ENCODE data around the gene PEA15.

Gene PEA15

DNA sequence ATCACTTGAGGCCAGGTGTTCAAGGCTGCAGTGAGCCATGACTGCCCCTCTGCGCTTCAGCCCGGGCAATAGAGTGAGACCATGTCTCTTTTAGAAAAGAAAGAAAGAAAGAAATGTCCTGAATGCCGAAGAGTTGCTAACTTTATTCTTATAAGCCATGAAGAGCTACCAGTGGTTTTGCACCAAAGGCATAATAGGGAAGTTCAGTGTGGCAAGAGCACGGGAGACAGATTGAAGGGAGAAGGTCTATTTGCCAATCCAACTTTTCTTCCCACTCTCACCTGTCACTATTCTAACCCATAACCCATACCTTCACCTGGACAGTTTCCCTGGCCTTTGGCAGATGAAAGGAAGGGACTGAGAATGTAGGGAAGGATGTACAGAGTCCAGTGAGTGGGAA is 4.4 kb upstream of the PEA15 start:
- no peaks in the 10 kb centered on the region for H3K27me3 ChIP-seq (ENCODE audit: control insufficient read depth, insufficient read depth, low read length)
- H3K4me3 ChIP-seq (ENCODE audit: low read depth, low read length) = no peak overlapping the region
- H3K4me1 ChIP-seq (ENCODE audit: control insufficient read depth, insufficient read depth, low read length) = peaks cover 6% of the 10 kb centered on the region
- no peaks in the 10 kb centered on the region for H3K36me3 ChIP-seq (ENCODE audit: control insufficient read depth, insufficient read depth, low read length)
- H3K9ac ChIP-seq (ENCODE audit: low read depth, low read length) = no peak overlapping the region
- H3K9me3 ChIP-seq (ENCODE audit: control insufficient read depth, insufficient read depth, low read length) = no peaks in the 10 kb centered on the region

DNA sequence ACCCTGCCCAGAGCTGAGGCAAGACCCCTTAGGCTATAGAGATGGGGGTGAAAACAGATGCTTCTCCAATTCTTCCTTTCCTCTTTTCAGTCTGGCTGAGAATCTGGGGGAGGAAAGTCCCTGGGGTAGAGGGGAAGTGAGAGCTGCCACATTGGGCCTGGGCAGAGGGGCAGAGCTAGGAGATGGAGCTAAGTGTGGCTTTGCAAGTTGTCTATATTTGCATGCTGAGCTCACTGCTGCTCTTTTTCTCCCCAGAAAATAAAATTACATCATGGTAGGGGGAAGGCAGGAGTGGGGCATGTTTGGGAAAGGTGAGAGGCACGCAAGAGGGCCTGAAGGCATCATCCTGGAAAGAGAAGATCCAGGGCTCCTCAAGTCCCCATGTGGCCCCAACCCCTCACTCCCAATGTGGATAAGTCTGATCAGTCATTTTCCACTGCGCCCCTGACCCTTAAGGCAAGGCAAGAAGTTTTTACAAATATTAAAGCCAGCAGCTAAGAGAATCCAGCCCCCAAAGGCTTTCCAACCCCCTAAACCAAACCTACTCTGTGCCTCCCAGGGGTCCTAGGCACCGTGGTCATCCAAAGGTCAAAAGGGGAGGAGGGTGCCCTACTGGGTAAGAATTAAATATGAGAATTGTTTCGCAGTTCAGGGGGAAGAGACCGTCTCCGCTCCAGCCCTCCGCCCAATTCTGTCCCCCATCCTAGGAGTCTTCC is 500 bp upstream of the PEA15 start:
- no peak overlapping the region for H3K9ac ChIP-seq (ENCODE audit: low read depth, low read length)
- H3K36me3 ChIP-seq (ENCODE audit: control insufficient read depth, insufficient read depth, low read length) = no peaks in the 10 kb centered on the region
- no peaks in the 10 kb centered on the region for H3K9me3 ChIP-seq (ENCODE audit: control insufficient read depth, insufficient read depth, low read length)
- no peaks in the 10 kb centered on the region for H3K27me3 ChIP-seq (ENCODE audit: control insufficient read depth, insufficient read depth, low read length)
- peak overlapping the region; percentile 16 for H3K4me3 ChIP-seq (ENCODE audit: low read depth, low read length)
- peaks cover 27% of the 10 kb centered on the region for H3K4me1 ChIP-seq (ENCODE audit: control insufficient read depth, insufficient read depth, low read length)

GRCh38 chr1:160206036-160206389 is 829 bp downstream of the PEA15 start:
- Histone ChIP-seq H3K36me3 (ENCODE audit: control insufficient read depth, insufficient read depth, low read length) (no peaks in the 10 kb centered on the region), H3K4me1 (ENCODE audit: control insufficient read depth, insufficient read depth, low read length) (peaks cover 39% of the 10 kb centered on the region), H3K9ac (ENCODE audit: low read depth, low read length) (peak overlapping the region; percentile 80), H3K9me3 (ENCODE audit: control insufficient read depth, insufficient read depth, low read length) (no peaks in the 10 kb centered on the region), H3K4me3 (ENCODE audit: low read depth, low read length) (peak overlapping the region; percentile 86), H3K27me3 (ENCODE audit: control insufficient read depth, insufficient read depth, low read length) (no peaks in the 10 kb centered on the region)

DNA sequence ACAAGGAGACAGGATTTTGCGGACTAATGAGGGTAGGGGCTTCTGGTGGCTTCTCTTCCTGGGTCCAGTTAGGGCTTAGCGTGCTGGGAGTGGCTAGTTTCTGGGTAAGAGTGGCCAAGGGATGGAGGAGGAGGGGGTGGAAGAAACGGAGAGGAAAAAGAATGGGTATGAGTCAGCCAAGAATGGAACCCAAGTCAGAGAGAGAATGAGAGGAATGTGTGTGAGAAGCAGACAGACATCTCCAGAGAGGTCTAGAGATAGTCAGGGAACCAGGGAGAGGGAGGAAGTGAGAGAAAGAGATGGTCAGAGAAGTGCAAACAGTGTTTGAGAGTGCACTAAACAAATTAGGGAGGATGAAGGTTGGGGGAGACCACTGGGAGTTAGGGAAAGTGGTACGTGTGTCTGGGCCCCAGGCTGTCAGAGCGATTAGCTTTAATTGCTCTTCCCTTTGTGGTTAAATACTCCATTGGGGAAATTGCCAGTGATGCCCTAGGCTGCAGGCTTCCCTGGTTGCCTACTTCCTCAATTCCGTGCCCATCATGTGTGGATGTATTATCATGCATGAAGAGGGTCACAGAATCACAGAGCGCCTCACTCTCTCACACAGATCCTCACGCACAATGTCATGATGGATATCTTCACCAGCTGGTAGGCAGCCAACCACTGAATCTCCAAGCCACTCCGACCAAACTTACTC is 1.4 kb downstream of the PEA15 start:
- H3K27me3 ChIP-seq (ENCODE audit: control insufficient read depth, insufficient read depth, low read length) = no peaks in the 10 kb centered on the region
- peak overlapping the region; percentile 86 for H3K4me3 ChIP-seq (ENCODE audit: low read depth, low read length)
- no peak overlapping the region for H3K9ac ChIP-seq (ENCODE audit: low read depth, low read length)
- H3K36me3 ChIP-seq (ENCODE audit: control insufficient read depth, insufficient read depth, low read length) = peaks cover 3% of the 10 kb centered on the region
- no peaks in the 10 kb centered on the region for H3K9me3 ChIP-seq (ENCODE audit: control insufficient read depth, insufficient read depth, low read length)
- peaks cover 41% of the 10 kb centered on the region for H3K4me1 ChIP-seq (ENCODE audit: control insufficient read depth, insufficient read depth, low read length)

GRCh38 chr1:160207118-160207650 is 2.0 kb downstream of the PEA15 start:
- peaks cover 5% of the 10 kb centered on the region for H3K36me3 ChIP-seq (ENCODE audit: control insufficient read depth, insufficient read depth, low read length)
- no peak overlapping the region for H3K9ac ChIP-seq (ENCODE audit: low read depth, low read length)
- H3K27me3 ChIP-seq (ENCODE audit: control insufficient read depth, insufficient read depth, low read length) = no peaks in the 10 kb centered on the region
- H3K4me1 ChIP-seq (ENCODE audit: control insufficient read depth, insufficient read depth, low read length) = peaks cover 41% of the 10 kb centered on the region
- no peaks in the 10 kb centered on the region for H3K9me3 ChIP-seq (ENCODE audit: control insufficient read depth, insufficient read depth, low read length)
- H3K4me3 ChIP-seq (ENCODE audit: low read depth, low read length) = peak overlapping the region; percentile 12

DNA sequence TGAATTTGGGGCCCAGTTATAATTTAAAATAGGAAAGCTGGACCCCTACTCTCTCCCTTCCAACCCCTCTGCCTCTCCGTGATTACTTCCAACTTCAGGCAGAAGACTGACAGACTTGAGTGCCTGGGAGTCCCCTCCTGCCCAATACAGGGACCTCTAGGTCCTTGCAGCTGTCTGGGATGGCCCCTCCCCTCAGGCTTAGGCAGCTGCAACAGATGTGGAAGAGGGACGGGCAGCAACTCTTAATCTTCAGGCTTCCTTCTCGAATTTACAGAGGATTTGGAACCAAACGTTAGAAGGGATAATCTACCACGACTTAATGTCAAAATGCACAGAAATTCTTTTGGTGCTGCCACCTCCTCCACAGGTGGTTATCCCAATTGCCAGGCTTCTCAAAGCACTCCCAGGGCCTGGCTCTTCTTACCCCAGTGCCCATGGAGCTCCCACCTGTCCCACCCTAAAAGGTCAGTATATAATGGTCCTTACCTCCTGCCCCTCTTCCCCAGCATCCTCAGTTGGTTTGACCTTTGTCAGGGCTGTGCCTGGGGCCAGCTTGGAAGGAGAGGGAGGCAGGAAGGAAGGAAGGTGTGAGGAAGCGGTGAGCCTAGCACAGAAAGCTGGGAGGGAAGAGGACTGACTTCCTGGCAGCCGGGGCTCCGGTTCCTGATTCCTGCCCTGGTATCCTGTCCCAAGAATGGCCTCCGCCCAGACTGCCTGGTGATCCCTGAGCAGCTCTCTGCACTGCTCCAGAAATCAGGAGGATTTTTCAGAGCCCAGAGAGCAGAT is 2.8 kb downstream of the PEA15 start:
- H3K4me3 ChIP-seq (ENCODE audit: low read depth, low read length) = no peak overlapping the region
- H3K36me3 ChIP-seq (ENCODE audit: control insufficient read depth, insufficient read depth, low read length) = peaks cover 13% of the 10 kb centered on the region
- H3K4me1 ChIP-seq (ENCODE audit: control insufficient read depth, insufficient read depth, low read length) = peaks cover 41% of the 10 kb centered on the region
- H3K9ac ChIP-seq (ENCODE audit: low read depth, low read length) = no peak overlapping the region
- H3K9me3 ChIP-seq (ENCODE audit: control insufficient read depth, insufficient read depth, low read length) = no peaks in the 10 kb centered on the region
- no peaks in the 10 kb centered on the region for H3K27me3 ChIP-seq (ENCODE audit: control insufficient read depth, insufficient read depth, low read length)

GRCh38 chr1:160208557-160209320 is 3.6 kb downstream of the PEA15 start:
- no peaks in the 10 kb centered on the region for H3K27me3 ChIP-seq (ENCODE audit: control insufficient read depth, insufficient read depth, low read length)
- peaks cover 18% of the 10 kb centered on the region for H3K36me3 ChIP-seq (ENCODE audit: control insufficient read depth, insufficient read depth, low read length)
- no peaks in the 10 kb centered on the region for H3K9me3 ChIP-seq (ENCODE audit: control insufficient read depth, insufficient read depth, low read length)
- no peak overlapping the region for H3K4me3 ChIP-seq (ENCODE audit: low read depth, low read length)
- H3K4me1 ChIP-seq (ENCODE audit: control insufficient read depth, insufficient read depth, low read length) = peaks cover 41% of the 10 kb centered on the region
- H3K9ac ChIP-seq (ENCODE audit: low read depth, low read length) = no peak overlapping the region

DNA sequence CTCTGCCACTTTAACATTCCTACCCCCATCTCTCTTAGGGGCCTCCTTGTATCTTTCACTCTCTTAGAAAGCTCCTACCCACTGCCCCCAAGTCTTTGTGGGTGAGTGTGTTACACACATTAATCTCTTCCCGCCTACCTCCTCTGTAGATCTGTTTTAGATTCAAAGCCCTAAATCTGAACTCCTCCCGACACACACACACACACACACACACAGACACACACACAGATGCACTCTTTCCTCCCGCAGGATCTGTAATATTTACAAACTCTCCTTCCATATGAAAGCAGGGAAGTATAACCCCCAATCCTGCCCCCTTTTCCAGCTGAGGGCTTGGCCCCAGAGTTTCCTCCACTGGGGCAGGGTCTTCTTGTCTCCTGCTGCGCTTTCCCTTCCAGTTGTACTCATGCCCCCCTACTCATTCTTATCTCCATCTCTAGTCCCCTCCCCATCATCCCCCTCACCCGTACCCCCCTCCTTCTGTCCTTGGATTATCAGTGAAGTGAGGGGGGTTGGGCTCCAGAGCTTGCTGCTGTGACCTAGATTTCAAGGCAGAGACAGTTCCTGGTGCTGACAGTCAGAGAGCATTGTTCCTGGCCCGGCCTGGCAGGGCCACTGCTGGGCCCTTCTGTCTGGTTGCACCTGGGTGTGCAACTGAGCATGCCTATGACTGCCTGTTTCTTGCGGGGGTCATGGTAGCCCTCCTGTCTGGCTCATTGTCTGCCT is 4.3 kb downstream of the PEA15 start:
- Histone ChIP-seq H3K4me3 (ENCODE audit: low read depth, low read length) (peak overlapping the region; percentile 8), H3K36me3 (ENCODE audit: control insufficient read depth, insufficient read depth, low read length) (peaks cover 22% of the 10 kb centered on the region), H3K9ac (ENCODE audit: low read depth, low read length) (no peak overlapping the region), H3K9me3 (ENCODE audit: control insufficient read depth, insufficient read depth, low read length) (no peaks in the 10 kb centered on the region), H3K4me1 (ENCODE audit: control insufficient read depth, insufficient read depth, low read length) (peaks cover 39% of the 10 kb centered on the region), H3K27me3 (ENCODE audit: control insufficient read depth, insufficient read depth, low read length) (no peaks in the 10 kb centered on the region)

DNA sequence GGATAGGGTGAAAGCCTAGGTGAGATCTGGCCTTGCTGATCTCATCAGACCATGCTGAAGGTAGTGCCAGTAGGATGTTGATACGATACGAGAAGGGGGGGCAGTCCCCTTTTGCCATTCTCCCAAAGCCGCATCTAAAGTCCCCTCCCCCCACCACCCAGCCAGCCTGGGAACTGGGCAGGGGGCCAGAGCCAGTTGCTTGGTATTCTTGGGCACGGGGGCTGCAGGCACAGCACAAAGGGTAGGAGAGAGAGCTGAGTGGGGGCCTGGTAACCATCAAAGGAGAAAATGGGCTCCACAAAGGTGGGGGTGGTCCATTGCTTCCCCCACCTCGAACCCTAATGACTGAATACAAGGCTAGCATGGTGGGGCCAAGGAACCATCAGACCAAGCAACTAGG is 5.4 kb downstream of the PEA15 start:
- H3K9me3 ChIP-seq (ENCODE audit: control insufficient read depth, insufficient read depth, low read length) = no peaks in the 10 kb centered on the region
- H3K4me1 ChIP-seq (ENCODE audit: control insufficient read depth, insufficient read depth, low read length) = peaks cover 35% of the 10 kb centered on the region
- no peaks in the 10 kb centered on the region for H3K27me3 ChIP-seq (ENCODE audit: control insufficient read depth, insufficient read depth, low read length)
- H3K36me3 ChIP-seq (ENCODE audit: control insufficient read depth, insufficient read depth, low read length) = peaks cover 28% of the 10 kb centered on the region
- H3K4me3 ChIP-seq (ENCODE audit: low read depth, low read length) = no peak overlapping the region
- H3K9ac ChIP-seq (ENCODE audit: low read depth, low read length) = no peak overlapping the region

GRCh38 chr1:160211046-160211790 is 6.0 kb downstream of the PEA15 start:
- Histone ChIP-seq H3K4me3 (ENCODE audit: low read depth, low read length) (no peak overlapping the region), H3K36me3 (ENCODE audit: control insufficient read depth, insufficient read depth, low read length) (peaks cover 30% of the 10 kb centered on the region), H3K4me1 (ENCODE audit: control insufficient read depth, insufficient read depth, low read length) (peaks cover 34% of the 10 kb centered on the region), H3K9me3 (ENCODE audit: control insufficient read depth, insufficient read depth, low read length) (no peaks in the 10 kb centered on the region), H3K9ac (ENCODE audit: low read depth, low read length) (no peak overlapping the region), H3K27me3 (ENCODE audit: control insufficient read depth, insufficient read depth, low read length) (no peaks in the 10 kb centered on the region)

Measured in iPS-15b (cell line).